Astrocyte of the spinal cord (primary cell): Measurements from ENCODE around the gene RNF113A.
"Not testable (repeated sequence)": the region's sequence is repeated elsewhere in the genome, so short reads cannot be mapped to it uniquely, and the experiment has no call there.

ENCODE experiments used
- DNase-seq: peaks from one replicate; pipeline ENCODE4 v3.0.0; 2011; ENCODE audit warnings: low read depth, low spot score
- H3K4me3 ChIP-seq: 2 replicates; pipeline ENCODE4 v1.5.1; 2011; ENCODE audit warnings: low read depth, mild to moderate bottlenecking, low read length, moderate library complexity
- CTCF ChIP-seq: IDR thresholded peaks from 2 replicates; pipeline ENCODE4 v1.5.1; 2012; ENCODE audit warnings: low read depth, mild to moderate bottlenecking, low read length, inconsistent platforms
- in situ Hi-C: cut with HindIII; loops from 2 replicates; pipeline ENCODE4 v1.10.0; 2017; ENCODE audit warnings: low sequenced_read_pairs

Gene RNF113A

DNA sequence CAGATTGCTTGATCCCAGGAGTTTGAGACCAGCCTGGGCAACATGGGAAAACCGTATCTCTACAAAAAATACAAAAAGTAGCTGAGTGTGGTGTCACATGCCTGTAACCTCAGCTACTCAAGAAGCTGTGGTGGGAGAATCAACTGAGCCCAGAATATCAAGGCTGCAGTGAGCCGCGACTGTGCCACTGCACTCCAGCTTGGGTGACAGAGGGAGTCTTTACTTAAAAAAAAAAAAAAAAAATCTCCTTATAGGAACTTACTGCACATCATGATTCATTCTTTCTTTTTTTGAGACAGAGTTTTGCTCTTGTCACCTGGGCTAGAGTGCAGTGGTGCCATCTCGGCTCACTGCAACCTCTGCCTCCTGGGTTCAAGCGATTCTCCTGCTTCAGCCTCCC, 43.1 kb downstream of the RNF113A start:
- H3K4me3 ChIP-seq: no peak overlapping the region
- TF ChIP-seq CTCF: no peak
- in situ Hi-C loops: no loop called here
- DNase-seq: no peak

GRCh38 chrX:119826399-119826959, 45.1 kb downstream of the RNF113A start:
- TF ChIP-seq CTCF: no peak
- peak; percentile 20 for DNase-seq
- in situ Hi-C loops: no loop called here
- H3K4me3 ChIP-seq: no peak overlapping the region

DNA sequence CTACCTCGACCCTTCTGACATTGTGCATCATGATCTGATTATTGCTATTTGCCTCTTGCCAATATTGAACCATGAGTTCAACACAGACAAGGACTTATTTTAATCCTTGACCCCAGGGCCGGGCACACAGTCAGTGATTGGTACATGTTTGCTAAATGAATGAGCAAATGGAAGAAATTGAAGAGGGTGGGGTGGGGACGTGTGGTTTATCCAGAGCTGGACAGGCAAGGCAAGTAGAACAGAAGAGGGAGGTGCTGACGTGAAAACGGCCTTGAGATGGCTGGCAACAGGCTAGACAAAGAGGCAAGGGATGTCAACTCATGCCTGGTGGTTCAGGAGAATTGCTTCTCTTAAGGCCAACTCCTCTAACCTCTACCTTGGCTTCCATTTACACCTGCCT, 47.3 kb downstream of the RNF113A start:
- DNase-seq, H3K4me3 ChIP-seq, in situ Hi-C loops: not testable (repeated sequence)

DNA sequence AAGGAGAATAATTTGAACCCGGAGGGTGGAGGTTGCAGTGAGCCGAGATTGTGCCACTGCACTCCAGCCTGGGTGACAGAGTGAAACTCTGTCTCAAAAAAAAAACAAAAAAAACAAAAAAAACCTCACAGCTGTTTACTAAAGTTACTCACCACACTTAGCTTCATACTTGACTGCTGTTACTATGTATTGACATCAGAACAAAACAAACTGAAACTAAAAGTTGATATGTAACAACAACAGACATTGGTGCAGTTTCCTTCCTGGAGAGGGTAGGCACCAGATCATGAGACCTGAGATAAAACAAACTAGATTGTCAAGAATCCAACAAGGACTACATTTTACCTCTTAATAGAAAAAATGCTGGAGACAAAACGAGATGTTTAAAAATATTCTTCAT, 49.8 kb downstream of the RNF113A start:
- in situ Hi-C loops, DNase-seq: not testable (repeated sequence)

More for the DNA sequence above, 49.8 kb downstream of the RNF113A start:
- H3K4me3 ChIP-seq: not testable (repeated sequence)
